22Rv1 (cell line): ENCODE measurements around the gene AHRR.

Experiments
- CTCF ChIP-seq: fragments of 450-650 bp; IDR thresholded peaks from 2 replicates; pipeline ENCODE4 v1.5.1; 2017; ENCODE audit warnings: mild to moderate bottlenecking
- ZFX ChIP-seq: fragments of 450-650 bp; IDR thresholded peaks from 2 replicates; pipeline ENCODE4 v1.6.1; 2017; ENCODE audit warnings: antibody characterized with exemption, borderline replicate concordance

GRCh38 chr5:366541-367357, 45.2 kb downstream of the AHRR start:
- TF ChIP-seq CTCF (no peak), ZFX (no peak)
